ENCODE results near the gene SPINK2.

DNA sequence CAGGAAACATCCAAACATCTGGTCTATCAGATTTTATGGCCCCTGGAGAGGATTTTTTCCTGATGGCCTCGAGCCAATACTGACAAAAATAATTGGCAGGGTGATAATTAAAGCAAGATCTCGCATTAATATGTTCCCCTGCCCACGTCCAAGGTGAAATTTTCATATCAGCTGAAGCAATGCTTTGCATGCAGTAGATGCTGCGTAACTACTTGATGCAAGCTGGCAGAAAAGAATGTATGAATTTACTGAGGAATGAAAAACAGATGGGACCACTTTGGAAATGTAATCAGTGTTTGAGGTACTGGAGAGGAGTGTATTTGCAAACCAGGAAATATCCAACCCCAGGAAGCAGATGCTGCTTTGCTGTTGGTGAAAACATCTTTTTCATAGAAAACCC, 49.4 kb upstream of the SPINK2 start:
- TF ChIP-seq, protein P1, sequence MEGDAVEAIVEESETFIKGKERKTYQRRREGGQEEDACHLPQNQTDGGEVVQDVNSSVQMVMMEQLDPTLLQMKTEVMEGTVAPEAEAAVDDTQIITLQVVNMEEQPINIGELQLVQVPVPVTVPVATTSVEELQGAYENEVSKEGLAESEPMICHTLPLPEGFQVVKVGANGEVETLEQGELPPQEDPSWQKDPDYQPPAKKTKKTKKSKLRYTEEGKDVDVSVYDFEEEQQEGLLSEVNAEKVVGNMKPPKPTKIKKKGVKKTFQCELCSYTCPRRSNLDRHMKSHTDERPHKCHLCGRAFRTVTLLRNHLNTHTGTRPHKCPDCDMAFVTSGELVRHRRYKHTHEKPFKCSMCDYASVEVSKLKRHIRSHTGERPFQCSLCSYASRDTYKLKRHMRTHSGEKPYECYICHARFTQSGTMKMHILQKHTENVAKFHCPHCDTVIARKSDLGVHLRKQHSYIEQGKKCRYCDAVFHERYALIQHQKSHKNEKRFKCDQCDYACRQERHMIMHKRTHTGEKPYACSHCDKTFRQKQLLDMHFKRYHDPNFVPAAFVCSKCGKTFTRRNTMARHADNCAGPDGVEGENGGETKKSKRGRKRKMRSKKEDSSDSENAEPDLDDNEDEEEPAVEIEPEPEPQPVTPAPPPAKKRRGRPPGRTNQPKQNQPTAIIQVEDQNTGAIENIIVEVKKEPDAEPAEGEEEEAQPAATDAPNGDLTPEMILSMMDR (IDR thresholded peaks at IDR 0.05; ENCODE audit: extremely low read depth in 1 of 2, insufficient read depth in 1 of 2, low read depth in 1 of 2, low read length in 2 of 2) = no peak
- no peak for TF ChIP-seq POLR2AphosphoS5 (IDR thresholded peaks at IDR 0.05; ENCODE audit: insufficient read depth, low read depth, low read length)

All from endothelial cell of umbilical vein (primary cell).